A549 (cell line): ENCODE data around the gene PDSS2. TPM values are rescaled to one million over a fixed set of nuclear protein-coding genes. Genes with fewer than 3 reads are reported as not detected.

Experiments used
- ATAC-seq, 2 experiments: fragments of 200-7000 bp in 1 of 2; fragments of >200 bp in 1 of 2; cut with Nextera tagmentation in 1 of 2; cut with Tn5 transposase in 1 of 2; 3 replicates each; pipeline versions ENCODE4 v1.8.0 to v1.9.1; 2018 to 2020; ENCODE audit warnings: mild to moderate bottlenecking in 1 of 2, moderate library complexity in 1 of 2
- CTCF ChIA-PET: fragments of 300-600 bp; sonication (Branson Sonifier 250); formaldehyde crosslinking; extraction: SDS; loops from one replicate; lab custom pipeline; 2021; ENCODE audit warnings: antibody characterized with exemption, inconsistent platforms; lab: Yijun Ruan, JAX
- POLR2A ChIA-PET: fragments of 350-600 bp; formaldehyde crosslinking; extraction: SDS; loops from one replicate; lab custom pipeline; 2021; ENCODE audit warnings: antibody characterized with exemption, inconsistent platforms; lab: Yijun Ruan, JAX
- DNase-seq, 2 experiments: peaks; one replicate each; pipeline versions ENCODE4 v3.0.0 to v3.0.0-alpha.2; 2011 to 2016; ENCODE audit warnings: low read depth in 1 of 2, low spot score in 1 of 2
- FAIRE-seq: peaks from 2 replicates; lab custom pipeline; 2011; peaks lifted over from hg19 to GRCh38; lab: Jason Lieb, UNC
- H3K27ac ChIP-seq, 2 experiments: fragments of >200 bp; sonication (Bioruptor Twin); formaldehyde crosslinking; 3 replicates each; pipeline ENCODE4 v1.5.1; 2016 to 2017
- H3K4me1 ChIP-seq: fragments of >200 bp; sonication (Bioruptor Twin); formaldehyde crosslinking; 3 replicates; pipeline ENCODE4 v1.6.1; 2016
- H3K4me2 ChIP-seq: fragments of >200 bp; sonication (Bioruptor Twin); formaldehyde crosslinking; 3 replicates; pipeline ENCODE4 v1.6.1; 2016
- H3K4me3 ChIP-seq: fragments of >200 bp; sonication (Bioruptor Twin); formaldehyde crosslinking; 3 replicates; pipeline ENCODE4 v1.5.1; 2016
- H3K9me3 ChIP-seq: fragments of >200 bp; sonication (Bioruptor Twin); formaldehyde crosslinking; 3 replicates; pipeline ENCODE4 v1.6.1; 2016
- ATOH8 ChIP-seq: fragments of 250-450 bp; sonication (Bioruptor Pico); IDR thresholded peaks from 2 replicates; pipeline ENCODE4 v1.5.0; 2020; ENCODE audit warnings: low read depth, mild to moderate bottlenecking, moderate library complexity
- BHLHE40 ChIP-seq: IDR thresholded peaks from 2 replicates; pipeline ENCODE4 v1.6.1; 2012; ENCODE audit warnings: low read depth, low read length, inconsistent platforms
- CBX8 ChIP-seq: fragments of 200-600 bp; sonication (generic); IDR thresholded peaks from 2 replicates; pipeline ENCODE4 v1.6.1; 2016
- CHD2 ChIP-seq: fragments of 150-350 bp; IDR thresholded peaks from 2 replicates; pipeline ENCODE4 v1.6.1; 2014; ENCODE audit warnings: low read length; ENCODE audit not compliant: partially characterized antibody
- CHD4 ChIP-seq: fragments of 200-600 bp; sonication (generic); IDR thresholded peaks from 2 replicates; pipeline ENCODE4 v1.6.1; 2016; ENCODE audit warnings: antibody characterized with exemption, mild to moderate bottlenecking, borderline replicate concordance
- EHMT2 ChIP-seq: fragments of 200-600 bp; sonication (generic); IDR thresholded peaks from 2 replicates; pipeline ENCODE4 v1.6.1; 2016; ENCODE audit warnings: antibody characterized with exemption, low read depth, mild to moderate bottlenecking, moderate library complexity
- FOSB ChIP-seq: fragments of 250-450 bp; sonication (Bioruptor Pico); IDR thresholded peaks from 2 replicates; pipeline ENCODE4 v1.5.0; 2020; ENCODE audit warnings: mild to moderate bottlenecking, moderate library complexity
- FOXS1 ChIP-seq: fragments of 250-450 bp; sonication (Bioruptor Pico); IDR thresholded peaks from 2 replicates; pipeline ENCODE4 v1.5.0; 2020; ENCODE audit warnings: mild to moderate bottlenecking, moderate library complexity
- HEYL ChIP-seq: fragments of 250-450 bp; sonication (Bioruptor Pico); IDR thresholded peaks from 2 replicates; pipeline ENCODE4 v1.8.0; 2021; ENCODE audit warnings: mild to moderate bottlenecking, moderate library complexity
- JUNB ChIP-seq: fragments of >200 bp; sonication (Bioruptor Twin); formaldehyde crosslinking; IDR thresholded peaks from 2 replicates; pipeline ENCODE4 v1.6.1; 2016
- MAX ChIP-seq: IDR thresholded peaks from 2 replicates; pipeline ENCODE4 v1.6.1; 2012
- MYC ChIP-seq: IDR thresholded peaks from 2 replicates; pipeline ENCODE4 v1.6.1; 2012; ENCODE audit warnings: mild to moderate bottlenecking, inconsistent platforms, low read length, improper control_type of control experiment, borderline replicate concordance
- NFE2L2 ChIP-seq: fragments of 150-350 bp; conservative IDR thresholded peaks from 2 replicates; pipeline ENCODE4 v1.6.1; 2014; ENCODE audit warnings: low read length
- PHF8 ChIP-seq: fragments of 200-600 bp; sonication (generic); IDR thresholded peaks from 2 replicates; pipeline ENCODE4 v1.6.1; 2016; ENCODE audit warnings: low read depth, mild to moderate bottlenecking, antibody characterized with exemption, moderate library complexity, borderline replicate concordance
- POLR2AphosphoS2 ChIP-seq: conservative IDR thresholded peaks from 2 replicates; pipeline ENCODE4 v1.6.1; 2012; ENCODE audit warnings: low read length, improper control_type of control experiment, inconsistent platforms
- RAD21 ChIP-seq, 2 experiments: fragments of >200 bp in 1 of 2; sonication (Bioruptor Twin) in 1 of 2; formaldehyde crosslinking in 1 of 2; IDR thresholded peaks in 1 of 2; conservative IDR thresholded peaks in 1 of 2; 2 replicates in 1 of 2; 3 replicates in 1 of 2; pipeline ENCODE4 v1.6.1; 2012 to 2018; ENCODE audit warnings: inconsistent platforms in 1 of 2
- RARB ChIP-seq: fragments of 250-450 bp; sonication (Bioruptor Pico); IDR thresholded peaks from 2 replicates; pipeline ENCODE4 v1.8.0; 2021; ENCODE audit warnings: mild to moderate bottlenecking, moderate library complexity
- RCOR1 ChIP-seq: fragments of 150-350 bp; IDR thresholded peaks from 2 replicates; pipeline ENCODE4 v1.6.1; 2014; ENCODE audit warnings: antibody characterized with exemption, low read length, low read depth
- RNF2 ChIP-seq: fragments of 200-600 bp; sonication (generic); IDR thresholded peaks from 2 replicates; pipeline ENCODE4 v1.6.1; 2016; ENCODE audit warnings: low read depth, mild to moderate bottlenecking, antibody characterized with exemption, moderate library complexity, borderline replicate concordance
- SMC3 ChIP-seq: fragments of >200 bp; sonication (Bioruptor Twin); formaldehyde crosslinking; IDR thresholded peaks from 3 replicates; pipeline ENCODE4 v1.6.1; 2018; ENCODE audit warnings: inconsistent platforms
- SREBF2 ChIP-seq: fragments of 450-650 bp; IDR thresholded peaks from 2 replicates; pipeline ENCODE4 v1.6.1; 2014; ENCODE audit warnings: mild to moderate bottlenecking, moderate library complexity
- TFCP2L1 ChIP-seq: fragments of 250-450 bp; sonication (Bioruptor Pico); IDR thresholded peaks from 2 replicates; pipeline ENCODE4 v1.5.0; 2021; ENCODE audit warnings: mild to moderate bottlenecking
- USF2 ChIP-seq: fragments of 450-650 bp; IDR thresholded peaks from 2 replicates; pipeline ENCODE4 v1.6.1; 2014; ENCODE audit warnings: antibody characterized with exemption
- ZFP36 ChIP-seq: fragments of 450-650 bp; IDR thresholded peaks from 2 replicates; pipeline ENCODE4 v1.6.1; 2014; ENCODE audit warnings: borderline replicate concordance; ENCODE audit not compliant: partially characterized antibody
- ZNF302 ChIP-seq: fragments of 250-450 bp; sonication (Bioruptor Pico); IDR thresholded peaks from 2 replicates; pipeline ENCODE4 v1.9.0; 2021; ENCODE audit warnings: inconsistent platforms, mild to moderate bottlenecking, moderate library complexity
- WGBS: methylation state at CpG from one replicate; pipeline ENCODE4 v1.1.6; 2017; ENCODE audit errors: missing lambda C conversion rate; 5-methylcytosine and 5-hydroxymethylcytosine counted together
- polyA plus RNA-seq, 4 experiments: library from polyadenylated mRNA; depleted of rRNA in 3 of 4; stranded (reverse); fragments of >200 nt; fragmentation: RNase III in 1 of 4; extraction: RNeasy Plus Mini Kit Qiagen cat#74134 plus additional on column Dnase treatment in 1 of 4; gene quantifications; 2 replicates in 3 of 4; 3 replicates in 1 of 4; pipeline ENCODE4 v1.2.3, GENCODE V29; 2011 to 2017

Gene PDSS2
- polyA plus RNA-seq, 2 of the 4 experiments (the other 2 are of a cell fraction) = 7.2 to 17.3 TPM

- TF ChIP-seq FOXS1 (CRISPR knock-in tag) = no peak
- no peak for TF ChIP-seq EHMT2
- TF ChIP-seq NFE2L2 = no peak
- TF ChIP-seq POLR2AphosphoS2 = no peak
- TF ChIP-seq FOSB (CRISPR knock-in tag) = no peak
- TF ChIP-seq HEYL (CRISPR knock-in tag) = no peak
- TF ChIP-seq ATOH8 (CRISPR knock-in tag) = no peak
Measured at GRCh38 chr6:107235007-107235406, 224.4 kb downstream of the PDSS2 start (continued).

GRCh38 chr6:107231243-107231642 lies 228.1 kb downstream of the PDSS2 start:
- Histone ChIP-seq H3K27ac (no peak overlapping the region), H3K9me3 (no peaks in the 10 kb centered on the region), H3K4me2 (no peak overlapping the region), H3K4me3 (no peak overlapping the region), H3K4me1 (no peaks in the 10 kb centered on the region)
- ChIA-PET POLR2A (no interaction called here), CTCF (no interaction called here)
- 95% methylated on average over 3 of the region's 3 CpGs for WGBS
- FAIRE-seq = no peak
- no peak for ATAC-seq
- TF ChIP-seq MAX = no peak
- TF ChIP-seq ZFP36 = no peak
- no peak for TF ChIP-seq BHLHE40
- TF ChIP-seq RNF2 = no peak
- TF ChIP-seq USF2 = no peak
- TF ChIP-seq RAD21 (conservative IDR thresholded peaks at IDR 0.05 in 1 of 2, IDR thresholded peaks at IDR 0.05 in 1 of 2) = no peak
- no peak for TF ChIP-seq SMC3
- no peak for DNase-seq

- ATAC-seq (no peak), FAIRE-seq (no peak)
- POLR2A ChIA-PET = no interaction called here
Measured at GRCh38 chr6:107230448-107230847, 228.9 kb downstream of the PDSS2 start.

GRCh38 chr6:107230024-107230423 lies 229.3 kb downstream of the PDSS2 start:
- no peak for TF ChIP-seq RARB (CRISPR knock-in tag)
- DNase-seq (no peak), FAIRE-seq (no peak), ATAC-seq (no peak)
- ChIA-PET POLR2A (no interaction called here), CTCF (no interaction called here)
- Histone ChIP-seq H3K4me3 (no peak overlapping the region), H3K4me1 (no peaks in the 10 kb centered on the region), H3K27ac (no peak overlapping the region), H3K9me3 (no peaks in the 10 kb centered on the region), H3K4me2 (no peak overlapping the region)
- 83% methylated on average over 2 of the region's 2 CpGs for WGBS

More at GRCh38 chr6:107230448-107230847, 228.9 kb downstream of the PDSS2 start:
- Histone ChIP-seq H3K4me3 (no peak overlapping the region), H3K4me2 (no peak overlapping the region), H3K4me1 (no peaks in the 10 kb centered on the region), H3K27ac (no peak overlapping the region), H3K9me3 (no peaks in the 10 kb centered on the region)
- CTCF ChIA-PET = no interaction called here
- DNase-seq = no peak
- 81% methylated on average over 1 of the region's 1 CpG for WGBS
- TF ChIP-seq CHD4 (no peak), SREBF2 (no peak), MYC (no peak), RAD21 (conservative IDR thresholded peaks at IDR 0.05 in 1 of 2, IDR thresholded peaks at IDR 0.05 in 1 of 2) (no peak), CBX8 (no peak), CHD2 (no peak), TFCP2L1 (CRISPR knock-in tag) (no peak), POLR2AphosphoS2 (no peak), FOSB (CRISPR knock-in tag) (no peak), PHF8 (no peak), JUNB (no peak), RCOR1 (no peak), ZNF302 (CRISPR knock-in tag) (no peak)
